Smooth muscle cell (in vitro differentiated cells): Measurements from ENCODE around the gene ARHGAP31. TPM values are rescaled to one million over a fixed set of nuclear protein-coding genes. Genes with fewer than 3 reads are reported as not detected.

Source experiments
- DNase-seq: peaks from one replicate; lab custom pipeline; 2025; ENCODE audit not compliant: unreplicated experiment; lab: John Stamatoyannopoulos, UW
- H2AFZ ChIP-seq: fragments of 200-600 bp; sonication (generic); 2 replicates; pipeline ENCODE4 v1.6.0; 2016; ENCODE audit warnings: antibody characterized with exemption, low read depth, mild to moderate bottlenecking
- H3F3A ChIP-seq: fragments of 200-600 bp; sonication (generic); 2 replicates; pipeline ENCODE4 v1.6.0; 2017; ENCODE audit warnings: antibody characterized with exemption, low read depth
- H3K27ac ChIP-seq: fragments of 200-600 bp; sonication (generic); 2 replicates; pipeline ENCODE4 v1.5.1; 2016; ENCODE audit warnings: low read depth, mild to moderate bottlenecking
- H3K27me3 ChIP-seq: fragments of 200-600 bp; sonication (generic); 2 replicates; pipeline ENCODE4 v1.6.1; 2016; ENCODE audit warnings: low read depth, mild to moderate bottlenecking
- H3K36me3 ChIP-seq: fragments of 200-600 bp; sonication (generic); 2 replicates; pipeline ENCODE4 v1.5.1; 2016; ENCODE audit warnings: low read depth
- H3K4me1 ChIP-seq: fragments of 200-600 bp; sonication (generic); 2 replicates; pipeline ENCODE4 v1.5.1; 2016; ENCODE audit warnings: low read depth
- H3K4me2 ChIP-seq: fragments of 200-600 bp; sonication (generic); 2 replicates; pipeline ENCODE4 v1.6.0; 2016; ENCODE audit warnings: mild to moderate bottlenecking
- H3K4me3 ChIP-seq: fragments of 200-600 bp; sonication (generic); 2 replicates; pipeline ENCODE4 v1.5.1; 2016; ENCODE audit warnings: mild to moderate bottlenecking
- H3K79me2 ChIP-seq: fragments of 200-600 bp; sonication (generic); 2 replicates; pipeline ENCODE4 v1.6.0; 2016; ENCODE audit warnings: low read depth, mild to moderate bottlenecking
- H3K9ac ChIP-seq: fragments of 200-600 bp; sonication (generic); 2 replicates; pipeline ENCODE4 v1.6.0; 2016; ENCODE audit warnings: low read depth
- H3K9me3 ChIP-seq: fragments of 200-600 bp; sonication (generic); replicated peaks from 2 replicates; pipeline ENCODE4 v1.5.1; 2016; ENCODE audit warnings: low read depth
- H4K20me1 ChIP-seq: fragments of 200-600 bp; sonication (generic); 2 replicates; pipeline ENCODE4 v1.6.0; 2016; ENCODE audit warnings: low read depth
- CTCF ChIP-seq: fragments of 200-600 bp; sonication (generic); IDR thresholded peaks from 2 replicates; pipeline ENCODE4 v1.5.1; 2017; ENCODE audit warnings: borderline replicate concordance, mild to moderate bottlenecking, antibody characterized with exemption; ENCODE audit not compliant: insufficient read depth, poor library complexity, severe bottlenecking
- WGBS: methylation state at CpG from one replicate; pipeline ENCODE4 v1.1.7; 2016; ENCODE audit warnings: low lambda C conversion rate; 5-methylcytosine and 5-hydroxymethylcytosine counted together
- polyA plus RNA-seq: library from polyadenylated mRNA; unstranded; fragments of >200 nt; fragmentation: Nextera tagmentation; extraction: Ambion mirVana; gene quantifications from 2 replicates; pipeline ENCODE4 v1.2.1, GENCODE V29; 2016
- total RNA-seq: library from RNA; depleted of rRNA; stranded (reverse); fragments of >200 nt; gene quantifications from 2 replicates; pipeline ENCODE4 v1.2.3, GENCODE V29; 2014

Gene ARHGAP31
- total and polyA plus RNA-seq, 2 experiments from 2014 or later = 6.1 to 10.9 TPM

GRCh38 chr3:119437691-119438258 is 143.6 kb downstream of the ARHGAP31 start:
- WGBS = 95% methylated on average over 6 of the region's 6 CpGs
- H3K27me3 ChIP-seq = no peaks in the 10 kb centered on the region
- peaks cover 20% of the 10 kb centered on the region for H3K79me2 ChIP-seq
- no peak overlapping the region for H3K4me3 ChIP-seq
- H3K9ac ChIP-seq = no peak overlapping the region
- H2AFZ ChIP-seq = no peak overlapping the region
- peaks cover 53% of the 10 kb centered on the region for H4K20me1 ChIP-seq
- H3K27ac ChIP-seq = no peak overlapping the region
- no peaks in the 10 kb centered on the region for H3K9me3 ChIP-seq
- no peak for DNase-seq
- H3K4me2 ChIP-seq = no peak overlapping the region
- H3K36me3 ChIP-seq = peaks cover 49% of the 10 kb centered on the region
- no peak for TF ChIP-seq CTCF
- no peaks in the 10 kb centered on the region for H3K4me1 ChIP-seq
- peaks cover 5% of the 10 kb centered on the region for H3F3A ChIP-seq

GRCh38 chr3:119443179-119443578 is 149.0 kb downstream of the ARHGAP31 start:
- Histone ChIP-seq H3K4me1 (no peaks in the 10 kb centered on the region), H3K4me3 (no peak overlapping the region), H2AFZ (no peak overlapping the region), H3K79me2 (peaks cover 21% of the 10 kb centered on the region), H3K9ac (no peak overlapping the region), H3K9me3 (no peaks in the 10 kb centered on the region), H4K20me1 (peaks cover 80% of the 10 kb centered on the region), H3F3A (peaks cover 7% of the 10 kb centered on the region), H3K27me3 (no peaks in the 10 kb centered on the region), H3K4me2 (no peak overlapping the region), H3K27ac (no peak overlapping the region), H3K36me3 (peaks cover 34% of the 10 kb centered on the region)
- no peak for DNase-seq
- TF ChIP-seq CTCF = no peak

- Histone ChIP-seq H3F3A (peaks cover 7% of the 10 kb centered on the region), H3K9me3 (no peaks in the 10 kb centered on the region), H3K4me3 (no peak overlapping the region), H2AFZ (no peak overlapping the region), H3K79me2 (peaks cover 33% of the 10 kb centered on the region), H3K27ac (no peak overlapping the region), H3K4me1 (no peaks in the 10 kb centered on the region), H3K36me3 (peaks cover 45% of the 10 kb centered on the region), H3K4me2 (no peak overlapping the region), H4K20me1 (peaks cover 81% of the 10 kb centered on the region), H3K9ac (no peak overlapping the region), H3K27me3 (no peaks in the 10 kb centered on the region)
- no peak for TF ChIP-seq CTCF
- WGBS = 100% methylated on average over 2 of the region's 2 CpGs
- no peak for DNase-seq
Observed at GRCh38 chr3:119444590-119444989, 150.4 kb downstream of the ARHGAP31 start.

- Histone ChIP-seq H3K4me2 (no peak overlapping the region), H3K27me3 (no peaks in the 10 kb centered on the region), H4K20me1 (peaks cover 97% of the 10 kb centered on the region), H3K9ac (no peak overlapping the region), H3K27ac (no peak overlapping the region), H3K79me2 (peaks cover 69% of the 10 kb centered on the region), H3K4me3 (no peak overlapping the region), H3K9me3 (no peaks in the 10 kb centered on the region), H2AFZ (no peak overlapping the region), H3F3A (peaks cover 11% of the 10 kb centered on the region), H3K4me1 (no peaks in the 10 kb centered on the region), H3K36me3 (peaks cover 55% of the 10 kb centered on the region)
- TF ChIP-seq CTCF = no peak
- WGBS = 100% methylated on average over 1 of the region's 1 CpG
- DNase-seq = no peak
Observed at GRCh38 chr3:119453822-119454221, 159.6 kb downstream of the ARHGAP31 start.
